HG03457 (cell line): ENCODE data around the gene PDK2.
"Not testable (repeated sequence)": the region's sequence is repeated elsewhere in the genome, so short reads cannot be mapped to it uniquely, and the experiment has no call there.

ENCODE experiments used
- ATAC-seq: cut with Tn5 transposase; IDR thresholded peaks from one replicate; pipeline ENCODE4 v1.9.1; 2021; ENCODE audit warnings: moderate number of reproducible peaks; ENCODE audit not compliant: unreplicated experiment

PDK2 gene

DNA sequence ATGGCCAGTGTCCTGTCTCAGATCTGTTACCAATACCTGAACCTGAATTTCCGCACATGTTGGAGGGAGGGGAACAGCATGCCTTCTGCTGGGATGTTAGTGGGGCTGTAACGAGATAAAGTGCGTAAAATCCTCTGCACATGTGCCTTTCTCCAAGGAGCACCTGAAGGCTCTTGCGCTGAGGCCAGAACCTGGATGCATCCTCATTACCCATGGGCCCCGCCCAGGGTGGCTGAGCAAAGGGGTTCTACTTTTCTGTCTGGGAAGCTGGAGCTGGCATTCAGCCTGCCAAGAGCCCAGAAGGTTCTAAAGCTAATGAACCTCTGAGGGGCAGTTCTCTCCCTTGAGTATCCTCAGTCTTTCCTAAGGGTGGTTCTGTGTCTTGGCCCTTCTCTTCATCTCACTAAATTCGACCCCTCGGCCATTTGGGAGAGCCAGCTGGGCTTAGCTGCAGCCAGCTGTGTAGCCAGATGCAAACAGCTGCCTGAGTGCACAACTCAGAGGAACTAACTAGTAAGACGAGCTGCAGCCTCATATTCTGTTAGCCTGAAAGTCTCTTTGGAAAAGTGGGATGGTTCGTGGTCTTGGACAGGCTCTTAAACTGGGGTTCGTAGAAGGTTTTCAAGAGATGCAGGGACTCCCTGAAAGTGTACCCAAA is 36.7 kb upstream of the PDK2 start:
- ATAC-seq: no peak

DNA sequence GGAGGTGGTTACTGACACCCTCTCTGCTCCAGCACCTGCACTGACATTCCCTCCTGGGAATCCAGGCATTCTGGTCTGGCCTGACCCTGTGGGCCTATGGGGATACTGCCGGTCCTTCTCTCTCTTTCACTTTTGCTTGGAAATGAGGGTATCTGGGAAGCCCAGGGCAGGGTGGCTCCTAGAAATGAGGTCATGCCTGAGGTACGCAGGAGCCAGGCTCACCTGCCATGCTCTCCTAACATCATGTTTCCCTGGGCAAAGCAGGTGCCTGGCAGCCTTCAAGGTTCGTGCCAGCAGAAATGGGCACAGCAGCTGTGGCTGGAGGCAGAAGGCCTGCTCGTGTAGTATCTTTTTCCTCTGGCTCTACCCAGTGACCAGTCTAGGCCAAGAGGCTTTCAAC is 35.9 kb upstream of the PDK2 start:
- ATAC-seq: no peak

- no peak for ATAC-seq
Measured at GRCh38 chr17:50059759-50060273, 35.3 kb upstream of the PDK2 start.

DNA sequence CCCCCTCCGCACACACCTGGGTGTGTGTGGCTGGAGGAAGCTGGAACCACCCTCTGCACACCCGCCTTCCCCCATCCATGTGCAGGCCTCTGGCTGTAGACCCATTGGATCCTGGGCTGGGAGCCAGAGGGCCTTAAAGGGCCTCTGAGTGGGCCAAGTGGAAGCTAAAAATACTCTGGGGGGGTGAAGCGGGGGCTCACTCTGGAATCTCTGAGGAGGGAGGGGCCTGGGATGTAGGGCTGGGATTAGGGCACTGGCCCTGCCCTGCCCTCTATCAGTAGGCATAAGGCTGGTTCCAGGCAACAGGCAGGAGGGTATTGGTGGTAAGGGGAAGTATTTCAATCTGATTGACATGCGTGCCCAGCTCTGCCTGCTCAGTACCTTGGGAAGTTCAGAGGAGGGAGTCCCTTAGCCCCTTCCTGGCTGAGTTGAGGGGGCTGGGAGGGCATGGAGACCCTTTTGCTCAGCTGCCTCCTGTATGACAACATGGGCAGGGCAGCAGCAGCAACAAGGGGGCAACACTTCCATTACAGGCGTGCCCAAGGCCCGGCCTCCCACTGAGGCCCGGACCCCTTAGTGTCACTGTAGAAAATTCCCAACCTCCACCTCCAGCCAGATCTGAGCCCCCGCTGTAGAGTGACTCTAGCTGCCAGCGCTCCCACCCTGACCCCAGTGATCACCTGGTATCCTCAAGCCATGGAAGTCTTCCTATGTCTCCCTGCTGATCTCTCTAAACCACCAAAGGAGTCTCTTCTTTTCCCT is 34.0 kb upstream of the PDK2 start:
- no peak for ATAC-seq

- ATAC-seq: not testable (repeated sequence)
Measured at GRCh38 chr17:50061713-50062045, 33.5 kb upstream of the PDK2 start.

DNA sequence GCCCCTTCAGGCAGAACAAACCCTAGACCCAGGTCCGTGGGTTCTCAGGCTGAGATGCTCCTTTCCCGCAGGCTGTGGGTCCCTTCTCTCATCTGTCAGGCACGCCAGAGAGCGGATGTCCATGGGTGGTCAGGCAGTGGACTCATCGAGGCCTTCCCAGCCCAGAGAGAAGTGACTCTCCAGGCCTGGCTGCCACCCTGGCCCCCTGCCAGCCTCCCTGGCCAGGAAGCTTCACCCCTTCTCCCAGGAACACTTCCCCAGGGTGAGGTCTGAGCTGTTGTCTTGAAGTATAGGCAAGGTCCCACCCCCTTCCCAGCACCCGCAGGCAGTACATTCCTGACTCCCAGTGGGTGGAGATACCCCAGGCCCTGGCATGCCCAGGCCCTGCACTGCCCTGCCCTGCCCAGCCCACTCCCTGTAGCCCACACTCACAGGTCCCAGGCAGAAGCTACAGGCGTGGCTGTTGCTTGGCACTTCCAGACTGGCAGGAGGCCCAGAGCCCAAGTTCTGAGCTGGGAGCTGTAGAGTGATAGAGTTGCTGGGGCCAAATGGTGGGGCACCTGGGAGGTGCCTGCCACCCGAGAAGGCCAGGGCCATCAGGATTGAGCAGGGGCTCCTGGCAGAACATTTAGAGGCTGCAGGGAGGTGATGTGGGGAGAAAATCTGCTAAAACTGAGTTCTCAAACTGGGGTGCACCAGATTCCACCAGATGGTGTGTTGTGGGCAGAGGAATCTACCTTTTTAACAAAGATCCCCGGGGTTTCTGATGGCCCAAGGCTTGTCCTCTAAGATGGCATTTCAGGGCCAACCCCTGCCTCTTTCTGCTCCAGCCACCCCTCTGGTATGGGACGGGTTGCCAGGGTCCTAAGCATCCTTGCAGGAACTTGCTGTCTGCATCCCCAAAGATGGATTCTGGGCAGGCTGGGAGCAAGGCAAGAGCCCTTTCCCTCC is 32.6 kb upstream of the PDK2 start:
- ATAC-seq: no peak

- ATAC-seq: no peak
Measured at GRCh38 chr17:50063561-50064252, 31.4 kb upstream of the PDK2 start.

DNA sequence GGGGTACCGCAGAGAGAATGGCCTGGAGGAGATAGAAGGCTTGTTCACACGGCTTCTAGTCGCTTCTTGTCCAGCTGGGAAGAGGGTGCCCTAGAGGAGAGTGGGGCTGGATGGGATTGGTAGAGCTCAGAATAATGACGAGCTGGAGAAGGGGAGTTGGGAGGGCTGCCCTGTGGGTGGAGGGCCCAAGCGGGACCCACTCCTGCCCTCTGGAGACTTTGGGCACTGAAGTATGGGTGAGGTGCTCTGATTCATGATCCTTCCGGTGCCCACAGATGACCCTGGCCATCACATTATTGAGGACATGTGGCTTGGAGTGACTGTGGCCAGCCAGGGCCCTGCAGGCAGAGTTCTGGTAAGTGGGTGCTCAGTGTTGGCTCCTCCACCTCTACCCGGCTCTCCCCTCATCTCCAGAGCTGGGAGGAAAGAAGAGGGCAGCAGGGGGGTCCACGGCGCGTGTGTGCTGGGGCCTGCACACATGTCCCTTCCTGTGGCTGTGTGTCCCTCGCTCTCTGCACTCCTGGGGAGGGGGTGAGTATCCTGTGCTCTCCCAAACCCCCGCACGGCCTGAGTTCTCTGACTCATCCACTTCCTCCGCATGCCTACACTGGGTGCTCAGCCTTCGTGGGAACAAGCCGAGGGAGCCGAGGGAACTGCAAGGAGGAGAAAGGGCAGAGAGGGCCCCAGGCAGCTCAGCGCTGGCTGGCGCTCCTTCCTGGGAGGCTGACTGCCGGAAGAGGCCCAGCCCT is 30.7 kb upstream of the PDK2 start:
- no peak for ATAC-seq

- ATAC-seq: no peak
Measured at GRCh38 chr17:50065056-50065455, 30.1 kb upstream of the PDK2 start.

GRCh38 chr17:50066995-50067394 is 28.2 kb upstream of the PDK2 start:
- ATAC-seq: no peak

DNA sequence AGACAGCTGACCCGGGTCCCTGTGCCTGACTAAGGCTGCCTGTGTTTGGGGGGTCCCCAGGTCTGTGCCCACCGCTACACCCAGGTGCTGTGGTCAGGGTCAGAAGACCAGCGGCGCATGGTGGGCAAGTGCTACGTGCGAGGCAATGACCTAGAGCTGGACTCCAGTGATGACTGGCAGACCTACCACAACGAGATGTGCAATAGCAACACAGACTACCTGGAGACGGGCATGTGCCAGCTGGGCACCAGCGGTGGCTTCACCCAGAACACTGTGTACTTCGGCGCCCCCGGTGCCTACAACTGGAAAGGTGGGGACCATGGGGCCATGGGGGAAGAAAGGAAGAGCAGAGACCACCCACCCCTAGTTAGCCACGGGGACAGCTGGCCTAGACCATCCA is 27.2 kb upstream of the PDK2 start:
- ATAC-seq: no peak

GRCh38 chr17:50070908-50071680 is 24.1 kb upstream of the PDK2 start:
- no peak for ATAC-seq

- ATAC-seq: no peak
Measured at GRCh38 chr17:50071692-50072091, 23.5 kb upstream of the PDK2 start.

GRCh38 chr17:50072130-50072529 is 23.0 kb upstream of the PDK2 start:
- ATAC-seq: no peak

GRCh38 chr17:50072925-50073324 is 22.2 kb upstream of the PDK2 start:
- ATAC-seq: no peak

GRCh38 chr17:50074227-50074626 is 20.9 kb upstream of the PDK2 start:
- no peak for ATAC-seq

DNA sequence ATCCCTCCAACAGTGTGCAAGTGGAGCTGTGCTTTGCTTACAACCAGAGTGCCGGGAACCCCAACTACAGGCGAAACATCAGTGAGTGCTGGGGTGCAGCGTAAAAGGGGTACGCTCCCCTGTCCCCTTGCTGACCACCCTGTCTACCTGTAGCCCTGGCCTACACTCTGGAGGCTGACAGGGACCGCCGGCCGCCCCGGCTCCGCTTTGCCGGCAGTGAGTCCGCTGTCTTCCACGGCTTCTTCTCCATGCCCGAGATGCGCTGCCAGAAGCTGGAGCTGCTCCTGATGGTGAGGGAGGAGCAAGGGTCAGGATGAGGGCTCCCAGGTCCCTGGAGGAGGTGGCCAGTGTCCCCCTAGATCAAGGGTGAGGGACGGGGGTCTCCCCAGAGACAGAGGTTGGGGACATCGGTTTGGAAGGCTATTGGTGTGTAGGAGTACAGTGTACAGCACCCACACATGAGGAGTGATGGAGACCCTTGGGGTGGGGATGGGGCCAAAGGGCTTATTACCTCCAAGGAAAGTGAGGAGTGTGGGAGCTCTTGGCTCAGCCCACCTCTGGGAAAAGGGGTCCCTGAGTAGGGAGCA is 19.6 kb upstream of the PDK2 start:
- no peak for ATAC-seq

DNA sequence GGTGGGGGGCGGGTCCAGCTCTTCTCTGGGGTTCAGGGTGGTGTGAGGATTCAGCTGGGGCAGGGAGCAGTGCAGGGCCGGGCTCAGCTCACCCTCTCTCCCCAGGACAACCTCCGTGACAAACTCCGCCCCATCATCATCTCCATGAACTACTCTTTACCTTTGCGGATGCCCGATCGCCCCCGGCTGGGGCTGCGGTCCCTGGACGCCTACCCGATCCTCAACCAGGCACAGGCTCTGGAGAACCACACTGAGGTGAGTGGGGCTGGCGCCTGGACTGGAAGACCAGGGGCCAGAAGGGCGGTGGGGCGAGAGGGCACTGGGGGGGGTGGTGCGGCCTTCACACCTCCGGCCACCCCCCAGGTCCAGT is 18.9 kb upstream of the PDK2 start:
- no peak for ATAC-seq

DNA sequence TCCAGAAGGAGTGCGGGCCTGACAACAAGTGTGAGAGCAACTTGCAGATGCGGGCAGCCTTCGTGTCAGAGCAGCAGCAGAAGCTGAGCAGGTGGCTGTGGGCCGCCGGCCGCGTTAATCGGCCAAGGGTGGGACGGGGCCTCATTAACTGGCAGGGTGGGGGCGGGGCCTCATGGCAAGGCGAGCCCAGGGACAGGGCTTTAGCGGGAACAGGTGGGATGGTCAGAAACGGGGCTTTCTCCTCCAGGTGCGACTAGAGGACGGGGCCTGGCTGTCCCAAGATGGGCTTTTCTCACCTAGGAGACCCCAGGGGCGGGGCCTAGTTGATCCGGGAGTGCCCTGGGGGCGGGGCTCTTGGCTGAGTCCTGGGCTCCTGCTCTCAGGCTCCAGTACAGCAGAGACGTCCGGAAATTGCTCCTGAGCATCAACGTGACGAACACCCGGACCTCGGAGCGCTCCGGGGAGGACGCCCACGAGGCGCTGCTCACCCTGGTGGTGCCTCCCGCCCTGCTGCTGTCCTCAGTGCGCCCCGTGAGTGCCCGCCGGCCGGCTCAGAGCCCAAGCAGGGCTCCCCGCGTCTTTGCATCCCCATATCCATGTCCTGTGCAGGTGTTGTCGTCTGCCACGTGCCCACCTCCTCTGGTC is 18.4 kb upstream of the PDK2 start:
- ATAC-seq: no peak
